GM13977 (cell line): ENCODE measurements around the gene THAP12.

Source experiments
- DNase-seq: peaks from one replicate; pipeline ENCODE4 v3.0.0; 2012; ENCODE audit warnings: low spot score
- CTCF ChIP-seq: IDR thresholded peaks from 2 replicates; pipeline ENCODE4 v1.5.1; 2012; ENCODE audit warnings: mild to moderate bottlenecking, control low read depth; ENCODE audit not compliant: insufficient read depth; ENCODE audit errors: extremely low read depth, missing control alignments
- in situ Hi-C: fragments of 300-500 bp; cut with MboI; formaldehyde crosslinking; loops from one replicate; pipeline ENCODE4 v1.12.0; 2022; ENCODE audit warnings: low sequenced_read_pairs, low pct_unique_long_range_greater_than_20kb, mixed read lengths, inconsistent platforms; ENCODE audit not compliant: unreplicated experiment

THAP12 gene

GRCh38 chr11:76382209-76382608 is 1.3 kb upstream of the THAP12 start:
- in situ Hi-C loops: no loop called here
- TF ChIP-seq CTCF: no peak
- no peak for DNase-seq

- in situ Hi-C loops: no loop called here
- no peak for TF ChIP-seq CTCF
- DNase-seq: peak; percentile 64
Observed at GRCh38 chr11:76380159-76380976, 564 bp downstream of the THAP12 start.

GRCh38 chr11:76379807-76380158 is 1.1 kb downstream of the THAP12 start:
- TF ChIP-seq CTCF: no peak

DNA sequence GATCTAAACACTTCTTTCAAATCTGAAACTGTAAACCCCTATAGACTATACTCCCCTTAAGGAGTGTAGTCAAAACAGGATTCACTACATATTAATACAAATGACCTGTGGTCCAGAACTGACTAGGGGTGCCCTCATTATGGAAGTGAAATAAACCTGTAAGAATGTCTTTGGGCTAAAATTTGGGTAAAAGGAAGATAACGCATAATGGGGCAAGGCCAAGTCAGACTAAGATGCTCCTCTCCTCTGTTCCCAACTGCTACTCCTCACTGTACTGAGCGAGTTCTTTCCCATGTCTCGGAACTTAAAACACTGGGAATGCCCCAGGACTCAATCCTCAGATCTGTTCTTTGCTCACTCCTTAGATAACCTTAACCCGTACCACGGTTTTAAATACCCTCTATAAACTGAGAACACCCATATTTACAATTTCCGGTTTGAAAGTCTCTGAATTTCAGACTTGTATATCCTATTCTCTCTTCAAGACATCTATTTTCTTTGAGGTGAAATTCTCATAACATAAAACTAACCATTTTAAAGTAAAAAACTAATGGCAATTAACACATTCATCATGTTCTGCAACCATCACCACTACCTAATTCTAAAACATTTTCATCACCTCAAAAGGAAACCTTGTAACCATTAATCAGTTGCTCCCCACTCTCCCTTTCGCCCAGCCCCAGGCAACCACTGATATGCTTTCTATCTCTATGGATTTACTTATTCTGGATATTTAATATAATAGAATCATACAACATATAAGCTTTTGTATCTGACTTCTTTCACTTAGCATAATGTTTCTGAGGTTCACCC is 4.0 kb downstream of the THAP12 start:
- in situ Hi-C loops: no loop called here
- no peak for DNase-seq
- no peak for TF ChIP-seq CTCF

More at GRCh38 chr11:76379807-76380158, 1.1 kb downstream of the THAP12 start:
- DNase-seq: no peak
- in situ Hi-C loops: no loop called here

GRCh38 chr11:76371170-76371569 is 9.8 kb downstream of the THAP12 start:
- TF ChIP-seq CTCF: no peak
- in situ Hi-C loops: no loop called here
- DNase-seq: peak; percentile 50

DNA sequence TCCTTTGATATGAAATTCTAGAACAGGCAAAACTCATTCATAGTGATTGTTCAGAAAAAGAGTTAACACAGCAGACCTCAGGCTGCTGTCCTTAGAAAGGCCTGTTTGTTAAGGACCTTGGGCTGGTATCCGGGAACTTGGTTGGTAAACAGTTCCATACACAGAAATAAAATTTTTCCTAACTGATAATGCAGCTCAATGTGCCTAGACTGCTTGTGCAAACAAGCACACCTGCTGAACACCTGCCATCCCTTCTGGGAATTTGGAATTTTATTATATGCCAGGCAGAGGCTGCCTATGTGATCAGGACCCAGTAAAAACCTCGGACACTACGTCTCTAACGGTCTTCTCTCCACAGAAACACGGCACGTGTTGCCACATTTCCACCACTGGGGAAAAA is 11.5 kb downstream of the THAP12 start:
- no peak for DNase-seq
- in situ Hi-C loops: no loop called here
- no peak for TF ChIP-seq CTCF
